GM19193 (cell line): Measurements from ENCODE around the gene RANBP9.

Experiments
- POLR2A ChIP-seq: IDR thresholded peaks from 4 replicates; pipeline ENCODE4 v1.6.1; 2011; ENCODE audit not compliant: insufficient read depth, insufficient read length; ENCODE audit errors: extremely low read depth

RANBP9 gene

DNA sequence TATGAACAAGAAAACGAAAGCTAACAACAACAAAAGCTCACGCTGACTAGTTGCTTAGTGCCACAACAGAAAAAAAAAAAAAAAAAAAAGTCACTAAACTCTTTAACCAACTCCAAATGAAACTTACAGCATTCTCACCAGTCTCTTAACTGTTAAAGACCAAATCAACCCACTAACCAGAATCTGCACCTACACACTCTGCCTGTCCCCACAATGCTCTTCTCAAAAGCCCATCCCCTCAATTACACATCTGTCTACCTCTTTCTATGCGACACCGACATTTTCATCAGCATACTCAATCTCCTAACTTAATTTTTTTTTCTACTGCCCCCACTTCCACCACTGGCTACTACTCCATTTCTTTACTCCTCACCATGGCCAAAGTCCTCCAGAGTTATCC is 62.2 kb downstream of the RANBP9 start:
- TF ChIP-seq POLR2A = no peak

GRCh38 chr6:13648850-13649249 is 62.8 kb downstream of the RANBP9 start:
- TF ChIP-seq POLR2A = no peak

DNA sequence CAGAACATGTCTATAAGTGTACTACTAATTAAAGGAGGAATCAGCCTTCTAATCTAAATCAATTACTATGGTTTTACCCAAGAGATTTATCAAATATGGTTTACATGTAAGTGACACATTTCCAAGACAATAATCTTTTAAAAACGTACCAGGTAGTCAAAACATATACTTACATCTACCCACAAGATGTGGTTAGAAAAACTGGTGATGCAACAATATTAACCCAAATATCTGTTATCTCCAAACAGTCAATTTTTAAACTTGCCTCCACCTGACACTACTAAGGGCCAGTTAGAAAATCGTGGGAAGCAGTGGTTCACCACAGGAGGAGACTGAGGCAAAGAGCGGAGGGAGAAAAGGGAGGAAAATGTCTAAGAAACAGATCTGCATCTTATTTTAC is 68.5 kb downstream of the RANBP9 start:
- no peak for TF ChIP-seq POLR2A

GRCh38 chr6:13641315-13641714 is 70.3 kb downstream of the RANBP9 start:
- TF ChIP-seq POLR2A = no peak

- TF ChIP-seq POLR2A = no peak
Observed at GRCh38 chr6:13638626-13639025, 73.0 kb downstream of the RANBP9 start.

GRCh38 chr6:13638014-13638413 is 73.6 kb downstream of the RANBP9 start:
- TF ChIP-seq POLR2A = no peak

DNA sequence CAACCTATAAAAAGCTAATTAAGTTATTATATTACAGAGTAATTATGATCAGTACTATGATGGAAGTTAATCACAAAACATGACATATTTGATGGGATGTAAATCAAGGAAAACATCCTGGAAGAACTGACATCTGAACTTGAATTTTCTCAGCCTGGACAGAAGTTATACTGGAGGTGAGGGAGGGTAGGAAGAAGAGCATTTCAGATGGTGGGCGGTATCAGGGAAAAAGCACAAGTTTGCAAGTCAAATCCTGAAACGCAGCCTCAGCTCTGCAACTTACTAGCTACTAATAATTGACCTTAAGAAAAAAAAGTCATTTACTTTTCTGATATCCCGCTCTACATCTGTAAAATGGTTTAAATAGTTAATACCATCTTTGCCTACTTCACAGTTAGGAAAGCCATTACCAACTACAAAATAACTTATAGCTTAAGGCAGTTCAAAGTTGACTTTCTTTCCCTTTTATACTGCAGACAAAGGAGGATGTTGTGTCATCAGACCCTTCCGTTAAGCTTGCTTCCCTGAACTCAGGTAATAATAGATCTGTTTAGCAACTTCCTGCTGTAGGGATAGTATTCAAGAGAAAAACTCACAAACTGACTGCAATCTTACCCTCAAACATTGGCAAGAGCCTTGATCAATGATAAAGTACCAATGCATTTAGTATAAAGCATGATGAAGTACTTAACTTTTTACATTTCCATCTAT is 75.5 kb downstream of the RANBP9 start:
- no peak for TF ChIP-seq POLR2A

- no peak for TF ChIP-seq POLR2A
Observed at GRCh38 chr6:13633343-13633742, 78.3 kb downstream of the RANBP9 start.

DNA sequence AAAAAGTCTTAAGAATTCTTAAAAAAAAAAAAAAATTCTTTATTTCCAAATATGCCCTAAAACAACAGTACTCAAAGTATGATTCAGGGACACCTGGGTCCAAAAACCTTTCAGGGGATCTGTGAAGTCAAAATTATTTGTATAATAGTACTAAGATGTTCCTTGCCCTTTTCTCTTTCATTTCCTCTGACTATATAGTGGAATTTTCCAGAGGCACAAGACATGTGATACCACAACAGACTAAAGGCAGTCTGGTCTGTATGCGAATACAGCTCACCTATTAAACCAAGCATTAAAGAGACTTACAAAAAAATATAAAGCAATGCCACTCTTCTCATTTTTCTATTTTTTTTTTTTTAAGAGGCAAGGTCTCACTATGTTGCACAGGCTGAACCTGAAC is 81.1 kb downstream of the RANBP9 start:
- TF ChIP-seq POLR2A = no peak

GRCh38 chr6:13629459-13630116 is 82.0 kb downstream of the RANBP9 start:
- no peak for TF ChIP-seq POLR2A

GRCh38 chr6:13624871-13625288 is 86.8 kb downstream of the RANBP9 start:
- no peak for TF ChIP-seq POLR2A

- TF ChIP-seq POLR2A = no peak
Observed at GRCh38 chr6:13617066-13617465, 94.6 kb downstream of the RANBP9 start.

DNA sequence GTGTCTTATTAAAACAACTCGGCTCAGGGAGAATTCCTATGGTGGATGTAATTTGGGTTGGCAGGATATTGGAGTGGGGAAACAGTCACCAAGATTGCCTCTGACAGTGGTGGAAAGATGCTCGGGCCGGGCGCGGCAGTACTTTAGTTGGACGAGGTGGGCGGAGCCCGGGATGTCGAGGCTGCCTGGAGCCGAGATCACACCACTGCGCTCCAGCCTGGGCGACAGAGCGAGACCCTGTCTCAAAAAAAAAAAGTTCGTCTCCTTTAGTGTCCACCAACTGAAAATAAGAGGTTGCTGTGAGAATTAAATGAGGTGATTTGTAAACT is 95.9 kb downstream of the RANBP9 start:
- no peak for TF ChIP-seq POLR2A

- TF ChIP-seq POLR2A = peak; percentile 94
Observed at GRCh38 chr6:13614926-13615791, 96.5 kb downstream of the RANBP9 start, which contains the start of gene NOL7. TSS of gene NOL7 (plus strand) at chr6:13615335. CDS start at chr6:13615359, 24 bp downstream.

- TF ChIP-seq POLR2A = no peak
Observed at GRCh38 chr6:13614126-13614925, 97.3 kb downstream of the RANBP9 start.
